PC-3 (cell line): ENCODE measurements around the gene RRAGB. TPM values are rescaled to one million over a fixed set of nuclear protein-coding genes. Genes with fewer than 3 reads are reported as not detected.

Experiments
- ATAC-seq: fragments of 200-7000 bp; cut with Tn5 transposase; 2 replicates; pipeline ENCODE4 v1.9.1; 2020; ENCODE audit warnings: mild to moderate bottlenecking, moderate library complexity
- BruUV-seq: library from RNA; stranded (reverse); fragments of 400-500 nt; replicated peaks from 2 replicates; lab custom pipeline; 2021; lab: Mats Ljungman, UMichigan
- CTCF ChIA-PET: fragments of 300-600 bp; sonication (Branson Sonifier 250); formaldehyde crosslinking; loops from one replicate; lab custom pipeline; 2022; ENCODE audit warnings: antibody characterized with exemption; lab: Charles Lee
- POLR2A ChIA-PET: fragments of 300-600 bp; sonication (Branson Sonifier 250); formaldehyde crosslinking; loops from one replicate; lab custom pipeline; 2022; ENCODE audit warnings: antibody characterized with exemption; ENCODE audit not compliant: unreplicated experiment; lab: Charles Lee
- DNase-seq: peaks from one replicate; pipeline ENCODE4 v3.0.0-alpha.2; 2015
- H2AFZ ChIP-seq: fragments of 300-600 bp; sonication (generic); 2 replicates; pipeline ENCODE4 v1.6.0; 2016; ENCODE audit warnings: antibody characterized with exemption, low read length
- H3F3A ChIP-seq: fragments of 300-600 bp; sonication (generic); one replicate; pipeline ENCODE4 v1.6.0; 2017; ENCODE audit warnings: antibody characterized with exemption, low read length, control low read depth, mild to moderate bottlenecking; ENCODE audit not compliant: unreplicated experiment
- H3K27ac ChIP-seq: fragments of 300-600 bp; sonication (generic); 2 replicates; pipeline ENCODE4 v1.5.1; 2016; ENCODE audit warnings: mild to moderate bottlenecking, low read length
- H3K27me3 ChIP-seq: fragments of 300-600 bp; sonication (generic); 2 replicates; pipeline ENCODE4 v1.6.1; 2016; ENCODE audit warnings: low read length, mixed read lengths
- H3K36me3 ChIP-seq: fragments of 300-600 bp; sonication (generic); 2 replicates; pipeline ENCODE4 v1.6.1; 2016; ENCODE audit warnings: low read depth, mixed run types, low read length, mixed read lengths
- H3K4me1 ChIP-seq: fragments of 300-600 bp; sonication (generic); 2 replicates; pipeline ENCODE4 v1.5.1; 2016; ENCODE audit warnings: low read length; ENCODE audit not compliant: insufficient read depth
- H3K4me2 ChIP-seq: fragments of 300-600 bp; sonication (generic); 2 replicates; pipeline ENCODE4 v1.6.0; 2016; ENCODE audit warnings: low read length
- H3K4me3 ChIP-seq: fragments of 300-600 bp; sonication (generic); 2 replicates; pipeline ENCODE4 v1.5.1; 2016; ENCODE audit warnings: mild to moderate bottlenecking, low read length, mixed read lengths
- H3K79me2 ChIP-seq: fragments of 300-600 bp; sonication (generic); 2 replicates; pipeline ENCODE4 v1.6.1; 2017; ENCODE audit warnings: low read length, mixed read lengths
- H3K9ac ChIP-seq: fragments of 300-600 bp; sonication (generic); 2 replicates; pipeline ENCODE4 v1.6.0; 2016; ENCODE audit warnings: mild to moderate bottlenecking, low read length
- H3K9me2 ChIP-seq: fragments of 300-600 bp; sonication (generic); replicated peaks from 2 replicates; pipeline ENCODE4 v1.6.1; 2016; ENCODE audit warnings: mixed run types, low read length, mixed read lengths
- H3K9me3 ChIP-seq: fragments of 300-600 bp; sonication (generic); 2 replicates; pipeline ENCODE4 v1.6.1; 2016; ENCODE audit warnings: low read length, mixed read lengths
- H4K20me1 ChIP-seq: fragments of 300-600 bp; sonication (generic); 2 replicates; pipeline ENCODE4 v1.6.1; 2016; ENCODE audit warnings: low read length, mixed read lengths
- CTCF ChIP-seq: fragments of 300-600 bp; sonication (generic); conservative IDR thresholded peaks from 2 replicates; pipeline ENCODE4 v1.5.1; 2017; ENCODE audit warnings: antibody characterized with exemption, low read depth, mild to moderate bottlenecking, low read length
- EZH2 ChIP-seq: fragments of 300-600 bp; sonication (generic); IDR thresholded peaks from one replicate; pipeline ENCODE4 v1.6.1; 2017; ENCODE audit warnings: antibody characterized with exemption, mild to moderate bottlenecking, low read length; ENCODE audit not compliant: unreplicated experiment
- EZH2phosphoT487 ChIP-seq: fragments of 300-600 bp; sonication (generic); IDR thresholded peaks from 2 replicates; pipeline ENCODE4 v1.6.1; 2018; ENCODE audit warnings: mild to moderate bottlenecking, antibody characterized with exemption, low read length, borderline replicate concordance
- intact Hi-C: fragments of 100-400 bp; cut with micrococcal nuclease; formaldehyde crosslinking; loops from 2 replicates; pipeline ENCODE4 v1.9.0; 2023
- total RNA-seq: library from RNA; depleted of rRNA; stranded (reverse); fragments of >200 nt; gene quantifications from 2 replicates; pipeline ENCODE4 v1.2.3, GENCODE V29; 2014

RRAGB gene
- total RNA-seq, 1 experiment from 2014 or later, result 9.5 TPM

- Histone ChIP-seq H3K4me1 (peaks cover 2% of the 10 kb centered on the region), H4K20me1 (no peaks in the 10 kb centered on the region), H3F3A (no peaks in the 10 kb centered on the region), H3K9me2 (no peaks in the 10 kb centered on the region), H2AFZ (no peak overlapping the region), H3K27ac (no peak overlapping the region), H3K36me3 (no peaks in the 10 kb centered on the region), H3K9me3 (no peaks in the 10 kb centered on the region), H3K9ac (no peak overlapping the region), H3K4me2 (no peak overlapping the region), H3K79me2 (peaks cover 6% of the 10 kb centered on the region), H3K4me3 (no peak overlapping the region), H3K27me3 (no peaks in the 10 kb centered on the region)
- no peak for DNase-seq
- ATAC-seq, result no peak
- no peak for TF ChIP-seq EZH2
- TF ChIP-seq EZH2phosphoT487, result no peak
- no peak for TF ChIP-seq CTCF
- BruUV-seq, result no TSS peak
- CTCF ChIA-PET, result no interaction called here
- POLR2A ChIA-PET, result no interaction called here
- intact Hi-C loops, result loop anchor here (10.0 kb wide), 1 partner anchor 51 kb away; no protein-coding TSS in a partner anchor
Observed at GRCh38 chrX:55713631-55714030, 3.9 kb upstream of the RRAGB start.

- no peaks in the 10 kb centered on the region for H3K9me2 ChIP-seq
- TF ChIP-seq EZH2phosphoT487, result no peak
- no peak for TF ChIP-seq EZH2
- no peak for TF ChIP-seq CTCF
- ChIA-PET POLR2A (no interaction called here), CTCF (no interaction called here)
- intact Hi-C loops, result loop anchor here (10.0 kb wide), 1 partner anchor 51 kb away; no protein-coding TSS in a partner anchor
- no peaks in the 10 kb centered on the region for H3K36me3 ChIP-seq
- H3K79me2 ChIP-seq, result peaks cover 11% of the 10 kb centered on the region
- no peak for ATAC-seq
- H3K4me1 ChIP-seq, result peaks cover 7% of the 10 kb centered on the region
- no peaks in the 10 kb centered on the region for H3F3A ChIP-seq
- no peak overlapping the region for H3K9ac ChIP-seq
- H3K27ac ChIP-seq, result no peak overlapping the region
- H2AFZ ChIP-seq, result no peak overlapping the region
- no peaks in the 10 kb centered on the region for H3K9me3 ChIP-seq
- no peak overlapping the region for H3K4me2 ChIP-seq
- H4K20me1 ChIP-seq, result no peaks in the 10 kb centered on the region
- no peak overlapping the region for H3K4me3 ChIP-seq
- no peak for DNase-seq
- H3K27me3 ChIP-seq, result no peaks in the 10 kb centered on the region
- BruUV-seq, result no TSS peak
Observed at GRCh38 chrX:55714161-55714560, 3.4 kb upstream of the RRAGB start.

GRCh38 chrX:55715847-55716246 lies 1.7 kb upstream of the RRAGB start:
- ATAC-seq (no peak), DNase-seq (no peak)
- Histone ChIP-seq H3K9me3 (no peaks in the 10 kb centered on the region), H3K4me1 (peaks cover 8% of the 10 kb centered on the region), H3K9me2 (no peaks in the 10 kb centered on the region), H3K36me3 (no peaks in the 10 kb centered on the region), H3K27me3 (no peaks in the 10 kb centered on the region), H3K4me2 (no peak overlapping the region), H3K9ac (no peak overlapping the region), H3K79me2 (peaks cover 12% of the 10 kb centered on the region), H3K4me3 (no peak overlapping the region), H3F3A (no peaks in the 10 kb centered on the region), H4K20me1 (no peaks in the 10 kb centered on the region), H2AFZ (no peak overlapping the region), H3K27ac (no peak overlapping the region)
- TF ChIP-seq EZH2 (no peak), CTCF (no peak), EZH2phosphoT487 (no peak)
- ChIA-PET POLR2A (no interaction called here), CTCF (no interaction called here)
- intact Hi-C loops, result loop anchor here (10.0 kb wide), 1 partner anchor 49 kb away; no protein-coding TSS in a partner anchor
- BruUV-seq, result no TSS peak
